ENCODE data around the gene CDH19.
"Not testable (repeated sequence)": the region's sequence is repeated elsewhere in the genome, so short reads cannot be mapped to it uniquely, and the experiment has no call there.

CDH19 gene

DNA sequence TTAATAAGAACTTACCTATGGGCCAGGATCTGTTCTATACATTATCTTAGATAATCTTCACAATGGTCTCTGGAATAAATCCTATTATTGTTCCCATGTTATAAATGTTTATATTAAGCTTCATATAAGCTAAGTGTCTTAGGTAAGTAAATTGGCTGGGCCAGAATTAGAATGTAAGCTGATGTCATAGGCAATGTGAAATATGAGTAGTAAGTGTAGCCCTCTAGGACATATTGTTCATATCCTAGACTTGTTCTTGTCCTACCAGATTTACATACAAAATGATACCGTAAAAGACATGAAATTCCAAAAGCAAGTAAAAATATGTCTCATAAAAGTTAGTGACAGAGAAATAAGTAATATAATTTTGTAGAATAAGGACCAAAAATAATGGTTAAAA lies 89.9 kb downstream of the CDH19 start:
- FAIRE-seq (no peak), DNase-seq (ENCODE audit: insufficient read length) (no peak)
- TF ChIP-seq TAF1 (IDR thresholded peaks at IDR 0.05; ENCODE audit: borderline replicate concordance, low read depth, low read length) (no peak), POLR2A (IDR thresholded peaks at IDR 0.05; ENCODE audit: low read depth, low read length) (no peak), POLR2AphosphoS5 (IDR thresholded peaks at IDR 0.05; ENCODE audit: low read depth, low read length) (no peak)

DNA sequence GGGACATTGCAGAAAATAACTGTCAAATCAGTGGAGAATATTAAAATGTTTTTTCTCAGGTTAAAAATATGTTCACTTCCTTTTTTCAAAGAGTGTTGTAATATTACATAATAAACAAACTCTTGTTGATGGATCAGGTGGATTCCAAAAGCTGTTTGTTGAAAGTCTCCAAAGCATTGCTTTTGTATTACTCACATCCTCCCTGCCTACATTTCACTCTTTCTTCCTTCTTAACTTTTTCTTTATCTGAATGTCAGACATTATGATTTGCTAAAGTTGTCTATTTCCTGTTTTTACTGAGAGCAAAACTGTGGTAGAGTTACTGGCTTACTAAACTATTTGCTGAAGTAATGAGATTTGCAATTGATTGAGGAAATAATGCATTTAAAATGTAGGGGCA lies 92.1 kb downstream of the CDH19 start:
- DNase-seq (ENCODE audit: insufficient read length) (no peak), FAIRE-seq (no peak)
- TF ChIP-seq TAF1 (IDR thresholded peaks at IDR 0.05; ENCODE audit: borderline replicate concordance, low read depth, low read length), result no peak
- TF ChIP-seq POLR2AphosphoS5 (IDR thresholded peaks at IDR 0.05; ENCODE audit: low read depth, low read length), result no peak
- TF ChIP-seq POLR2A (IDR thresholded peaks at IDR 0.05; ENCODE audit: low read depth, low read length), result no peak

DNA sequence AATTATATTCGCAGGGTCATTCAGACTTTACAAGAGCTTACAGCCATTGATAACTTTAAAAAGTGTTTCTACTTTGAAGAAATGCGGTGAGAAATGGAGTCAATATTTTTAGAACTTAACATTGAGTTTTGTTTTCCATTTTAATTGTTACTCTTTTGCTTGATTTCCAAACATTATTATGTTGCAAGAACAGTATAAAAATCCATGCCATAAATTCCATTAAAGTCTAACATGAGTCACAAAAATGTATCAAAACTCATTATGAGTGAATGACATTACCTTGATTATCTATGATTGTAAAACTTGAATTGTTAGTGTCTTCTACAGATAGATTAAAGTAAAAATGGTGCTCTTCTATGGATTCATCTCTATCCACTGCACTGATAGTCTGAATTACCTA lies 92.6 kb downstream of the CDH19 start:
- FAIRE-seq, result no peak
- TF ChIP-seq POLR2A (IDR thresholded peaks at IDR 0.05; ENCODE audit: low read depth, low read length) (no peak), POLR2AphosphoS5 (IDR thresholded peaks at IDR 0.05; ENCODE audit: low read depth, low read length) (no peak), TAF1 (IDR thresholded peaks at IDR 0.05; ENCODE audit: borderline replicate concordance, low read depth, low read length) (no peak)
- DNase-seq (ENCODE audit: insufficient read length), result no peak

DNA sequence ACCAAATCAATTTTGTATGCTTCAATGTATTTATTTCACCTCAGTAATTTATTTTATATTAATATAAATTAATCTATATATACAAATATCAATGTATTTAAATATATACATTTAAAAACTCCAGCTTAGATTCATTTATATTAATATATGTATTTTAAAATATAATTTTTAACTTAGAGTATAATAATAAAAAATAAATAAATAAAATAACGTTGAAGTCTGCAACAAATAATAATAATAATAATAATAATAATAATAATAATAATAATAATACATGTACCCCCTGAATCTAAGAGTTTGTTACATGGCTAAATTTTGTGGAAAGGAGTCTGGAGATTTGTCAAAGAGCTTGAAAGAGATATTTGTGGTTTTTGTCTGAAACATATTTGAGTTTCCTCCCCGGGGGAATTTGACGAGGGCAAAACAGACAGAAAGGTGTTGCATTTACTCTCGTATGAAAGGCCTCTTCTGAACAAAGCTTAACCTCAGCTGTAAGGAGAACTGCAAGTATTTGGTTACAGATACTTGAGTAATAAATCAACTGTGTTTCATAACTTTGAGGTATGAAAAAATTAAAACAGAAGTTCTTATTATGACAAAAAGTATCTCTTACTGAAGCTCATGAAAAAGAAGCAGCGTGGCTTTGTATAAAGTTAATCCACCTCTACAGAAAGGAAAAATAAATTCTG lies 93.4 kb downstream of the CDH19 start:
- DNase-seq (ENCODE audit: insufficient read length), result no peak
- FAIRE-seq, result no peak
- TF ChIP-seq TAF1 (IDR thresholded peaks at IDR 0.05; ENCODE audit: borderline replicate concordance, low read depth, low read length) (no peak), POLR2A (IDR thresholded peaks at IDR 0.05; ENCODE audit: low read depth, low read length) (no peak), POLR2AphosphoS5 (IDR thresholded peaks at IDR 0.05; ENCODE audit: low read depth, low read length) (no peak)

DNA sequence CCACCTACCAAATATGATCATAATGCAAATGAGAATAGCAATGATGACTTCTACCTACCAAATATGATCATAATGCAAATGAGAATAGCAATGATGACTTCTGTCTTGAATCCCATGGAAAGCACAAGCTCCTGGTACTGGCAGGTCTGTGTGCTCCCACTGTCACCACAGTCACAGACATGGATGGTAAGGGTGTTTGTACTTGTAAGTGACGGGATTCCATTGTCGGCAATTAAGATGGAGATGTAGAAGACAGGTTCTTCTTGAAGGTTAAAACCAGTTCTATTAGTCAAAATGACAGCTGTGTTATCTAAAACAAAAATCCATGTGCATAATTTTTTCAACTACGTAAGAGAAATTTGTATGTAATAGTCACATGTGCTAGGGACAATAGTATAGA lies 95.0 kb downstream of the CDH19 start:
- no peak for TF ChIP-seq POLR2A (IDR thresholded peaks at IDR 0.05; ENCODE audit: low read depth, low read length)
- no peak for TF ChIP-seq TAF1 (IDR thresholded peaks at IDR 0.05; ENCODE audit: borderline replicate concordance, low read depth, low read length)
- TF ChIP-seq POLR2AphosphoS5 (IDR thresholded peaks at IDR 0.05; ENCODE audit: low read depth, low read length), result no peak
- DNase-seq (ENCODE audit: insufficient read length), result no peak
- FAIRE-seq, result no peak

DNA sequence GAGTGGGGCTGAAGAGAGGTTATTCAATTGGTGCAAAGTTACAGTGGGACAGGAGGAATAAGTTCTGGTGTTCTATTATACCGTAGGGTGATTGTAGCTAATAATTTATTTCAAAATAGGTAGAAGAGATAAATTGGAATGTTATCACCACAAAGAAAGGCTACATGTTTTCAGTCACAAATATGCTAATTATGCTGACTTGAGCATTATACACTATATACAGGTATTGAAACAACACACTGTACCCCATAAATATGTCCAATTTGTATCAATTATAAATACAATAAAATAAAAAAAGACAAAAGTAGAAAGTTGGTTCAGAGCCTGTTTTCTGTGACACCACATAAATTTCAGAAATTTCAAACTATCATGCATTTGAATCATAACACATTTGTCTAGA lies 97.7 kb downstream of the CDH19 start:
- no peak for DNase-seq (ENCODE audit: insufficient read length)
- TF ChIP-seq TAF1 (IDR thresholded peaks at IDR 0.05; ENCODE audit: borderline replicate concordance, low read depth, low read length) (no peak), POLR2A (IDR thresholded peaks at IDR 0.05; ENCODE audit: low read depth, low read length) (no peak), POLR2AphosphoS5 (IDR thresholded peaks at IDR 0.05; ENCODE audit: low read depth, low read length) (no peak)
- no peak for FAIRE-seq

DNA sequence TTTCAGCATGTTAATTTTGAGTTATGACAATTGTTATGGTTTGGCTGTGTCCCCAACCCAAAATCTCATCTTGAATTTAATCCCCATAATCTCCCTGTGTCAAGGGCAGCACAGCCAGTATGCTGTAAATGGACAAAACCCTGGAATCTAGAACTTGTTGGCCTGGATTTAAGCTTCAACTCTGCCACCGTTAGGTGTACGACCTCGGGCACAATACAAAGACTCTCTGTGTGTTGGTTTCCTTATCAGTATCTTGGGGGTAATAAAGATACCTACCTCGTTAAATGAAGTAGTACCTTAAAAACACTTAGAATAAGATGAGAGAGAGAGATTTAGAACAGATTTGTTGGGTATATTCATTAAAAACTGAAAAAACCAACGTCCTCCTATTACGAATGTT lies 106.5 kb downstream of the CDH19 start:
- FAIRE-seq (no peak), DNase-seq (ENCODE audit: insufficient read length) (no peak)
- TF ChIP-seq TAF1 (IDR thresholded peaks at IDR 0.05; ENCODE audit: borderline replicate concordance, low read depth, low read length), result no peak
- no peak for TF ChIP-seq POLR2AphosphoS5 (IDR thresholded peaks at IDR 0.05; ENCODE audit: low read depth, low read length)
- TF ChIP-seq POLR2A (IDR thresholded peaks at IDR 0.05; ENCODE audit: low read depth, low read length), result no peak

DNA sequence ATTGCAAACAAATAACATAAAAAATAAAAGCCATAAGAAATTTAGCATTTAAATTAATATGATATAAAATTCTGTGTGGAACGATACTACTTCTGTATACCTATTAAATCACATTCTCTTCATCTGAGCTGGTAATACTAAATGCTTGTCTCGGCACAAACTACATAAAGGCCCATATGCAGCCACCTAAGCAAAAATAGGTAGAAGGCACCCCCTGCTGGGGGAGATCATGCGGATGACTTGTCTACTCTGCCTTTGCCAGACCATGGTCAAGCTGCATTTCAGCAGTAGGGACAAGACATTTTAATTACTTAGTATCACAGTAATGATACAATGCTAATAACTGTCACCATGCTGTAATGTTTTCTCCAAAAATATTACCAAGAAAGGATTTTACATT lies 108.0 kb downstream of the CDH19 start:
- FAIRE-seq, result no peak
- DNase-seq (ENCODE audit: insufficient read length), result no peak

DNA sequence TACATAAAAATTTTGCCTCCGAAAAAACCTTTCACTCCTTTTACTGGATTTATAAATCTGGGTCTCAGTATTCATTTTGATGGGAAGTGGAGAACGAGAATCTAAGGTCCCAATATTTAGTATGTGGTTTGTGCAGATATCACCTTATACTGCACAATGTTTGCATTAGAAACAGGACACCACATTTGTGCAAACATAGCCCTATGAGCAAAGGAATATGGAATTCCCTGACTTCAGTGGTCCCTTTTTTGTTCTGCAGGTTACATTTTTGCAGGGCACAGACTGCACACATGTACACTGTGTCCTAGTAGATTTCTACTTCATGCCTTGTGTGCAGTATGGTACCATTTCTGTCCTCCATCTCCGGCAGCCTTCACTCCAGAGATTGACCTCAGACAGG lies 130.0 kb downstream of the CDH19 start:
- TF ChIP-seq POLR2A (IDR thresholded peaks at IDR 0.05; ENCODE audit: low read depth, low read length) (no peak), POLR2AphosphoS5 (IDR thresholded peaks at IDR 0.05; ENCODE audit: low read depth, low read length) (no peak)
- DNase-seq (ENCODE audit: insufficient read length) (no peak), FAIRE-seq (no peak)

More for the DNA sequence above, 108.0 kb downstream of the CDH19 start:
- TF ChIP-seq POLR2AphosphoS5 (IDR thresholded peaks at IDR 0.05; ENCODE audit: low read depth, low read length) (no peak), TAF1 (IDR thresholded peaks at IDR 0.05; ENCODE audit: borderline replicate concordance, low read depth, low read length) (no peak), POLR2A (IDR thresholded peaks at IDR 0.05; ENCODE audit: low read depth, low read length) (no peak)

DNA sequence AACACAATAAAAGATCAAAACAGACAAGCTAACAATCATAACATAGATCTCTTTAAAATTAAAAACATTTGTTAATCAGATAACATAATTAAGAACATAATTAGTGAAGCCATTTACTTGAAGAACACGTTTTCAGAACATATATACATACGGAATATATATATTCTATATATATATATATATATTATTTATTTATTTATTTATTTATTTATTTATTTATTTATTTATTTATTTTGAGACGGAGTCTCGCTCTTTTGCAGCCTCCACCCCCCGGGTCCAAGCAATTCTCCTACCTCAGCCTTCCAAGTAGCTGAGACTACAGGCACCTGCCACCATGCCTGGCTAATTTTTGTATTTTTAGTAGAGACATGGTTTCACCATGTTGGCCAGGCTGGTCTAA lies 137.7 kb downstream of the CDH19 start:
- not testable (repeated sequence) for DNase-seq (ENCODE audit: insufficient read length); FAIRE-seq

DNA sequence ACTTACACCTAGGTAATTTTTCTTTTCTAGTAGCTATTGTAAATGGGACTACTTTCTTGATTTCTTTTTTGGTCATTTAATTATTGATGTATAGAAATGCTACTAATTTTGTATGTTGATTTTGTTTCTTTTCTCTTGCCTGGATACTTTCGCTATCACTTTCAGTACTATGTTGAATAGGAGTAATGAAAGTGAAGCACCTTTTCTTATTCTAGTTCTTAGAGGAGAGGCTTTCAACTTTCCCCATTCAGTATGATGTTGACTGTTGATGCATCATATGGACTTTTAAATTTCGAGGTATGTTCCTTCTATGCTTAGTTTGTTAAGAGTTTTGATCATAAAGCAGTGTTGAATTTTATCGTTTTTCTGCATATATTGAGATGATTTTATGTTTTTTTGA lies 142.5 kb downstream of the CDH19 start:
- no peak for FAIRE-seq
- no peak for DNase-seq (ENCODE audit: insufficient read length)
- TF ChIP-seq POLR2AphosphoS5 (IDR thresholded peaks at IDR 0.05; ENCODE audit: low read depth, low read length) (no peak), TAF1 (IDR thresholded peaks at IDR 0.05; ENCODE audit: borderline replicate concordance, low read depth, low read length) (no peak), POLR2A (IDR thresholded peaks at IDR 0.05; ENCODE audit: low read depth, low read length) (no peak)

DNA sequence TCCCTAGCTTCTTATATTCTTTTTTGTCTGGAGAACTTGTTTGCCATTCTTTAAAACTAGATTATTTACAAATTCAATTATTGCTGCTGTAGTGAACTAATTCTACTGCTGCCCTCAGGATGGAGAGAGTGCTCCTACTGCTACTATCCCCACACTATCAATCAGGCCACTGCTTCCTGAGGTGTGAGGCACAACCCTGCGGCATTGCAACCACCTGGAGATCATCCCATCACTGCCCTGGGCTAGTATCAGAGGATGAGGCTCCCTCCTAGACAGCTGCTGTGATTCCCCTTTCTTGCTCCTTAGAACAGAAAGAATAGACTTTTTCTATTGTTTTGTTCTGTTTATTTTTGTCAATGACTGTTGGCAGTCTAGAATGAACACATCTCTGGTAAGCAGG lies 146.6 kb downstream of the CDH19 start:
- DNase-seq (ENCODE audit: insufficient read length) (no peak), FAIRE-seq (no peak)
- no peak for TF ChIP-seq POLR2AphosphoS5 (IDR thresholded peaks at IDR 0.05; ENCODE audit: low read depth, low read length)

Measured in GM12892 (cell line).